ENCODE data around the gene HSPA12B. TPM values are rescaled to one million over a fixed set of nuclear protein-coding genes. Genes with fewer than 3 reads are reported as not detected.
"Not testable (repeated sequence)": the region's sequence is repeated elsewhere in the genome, so short reads cannot be mapped to it uniquely, and the experiment has no call there.

The HSPA12B gene
- total RNA-seq, 2 donors from 2014 or later: 1.1 to 1.4 TPM

DNA sequence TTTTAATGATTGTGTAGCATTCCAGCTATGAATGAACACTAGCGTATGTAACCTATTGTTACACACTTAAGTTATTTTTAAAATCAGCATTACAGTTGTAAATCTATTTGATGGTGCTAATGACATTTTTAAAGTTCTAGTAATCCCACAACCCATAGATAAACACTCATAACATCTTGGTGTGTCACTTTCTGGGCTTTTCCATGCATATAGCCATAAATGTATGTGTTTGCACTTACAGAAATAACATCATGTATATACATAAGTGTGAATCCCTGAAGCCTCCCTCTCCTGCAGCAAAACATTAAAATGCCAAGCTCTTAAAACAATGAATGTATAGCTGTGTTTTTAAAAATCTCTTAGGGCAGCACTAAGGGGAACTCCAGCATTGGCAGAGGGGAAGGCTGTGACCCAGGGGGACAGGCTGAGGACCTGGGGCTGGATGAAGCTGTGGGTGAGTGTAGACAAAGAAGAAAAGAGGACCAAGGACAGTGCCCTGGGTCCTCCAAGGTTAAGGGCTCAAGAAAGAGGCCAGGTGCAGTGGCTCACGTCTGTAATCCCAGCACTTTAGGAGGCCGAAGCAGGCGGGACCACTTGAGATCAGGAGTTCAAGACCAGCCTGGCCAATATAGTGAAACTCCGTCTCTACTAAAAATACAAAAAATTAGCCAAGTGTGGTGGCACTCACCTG is 55.0 kb downstream of the HSPA12B start:
- Mint-ChIP-seq H3K27me3 (ENCODE audit: insufficient read depth) (peaks cover 41% of the 10 kb centered on the region), H3K4me1 (no peaks in the 10 kb centered on the region), H3K36me3 (ENCODE audit: low read depth) (peaks cover 5% of the 10 kb centered on the region), H3K4me3 (peak overlapping the region; percentile 73), H3K27ac (no peak overlapping the region), H3K9me3 (no peaks in the 10 kb centered on the region)
- H3K9ac ChIP-seq (ENCODE audit: extremely low read depth, low read length, poor library complexity, severe bottlenecking): no peak overlapping the region
- H3K36me3 ChIP-seq (ENCODE audit: control insufficient read depth, insufficient read depth, low read length): peaks cover 11% of the 10 kb centered on the region
- peak overlapping the region; percentile 65 for H3K4me3 ChIP-seq (ENCODE audit: low read length)
- no peaks in the 10 kb centered on the region for H3K4me1 ChIP-seq (ENCODE audit: control insufficient read depth, insufficient read depth, low read length)
- H3K9me3 ChIP-seq (ENCODE audit: control insufficient read depth, low read length): no peaks in the 10 kb centered on the region
- no peak for DNase-seq
- 86% methylated on average over 5 of the region's 5 CpGs for WGBS, 2 experiments (ENCODE audit: insufficient coverage in 1 of 2, insufficient read length in 1 of 2)
- no peak overlapping the region for H3K27ac ChIP-seq (ENCODE audit: low read depth, low read length)
- peaks cover 10% of the 10 kb centered on the region for H3K27me3 ChIP-seq (ENCODE audit: control insufficient read depth, insufficient read depth, low read length, poor library complexity, severe bottlenecking)
- TF ChIP-seq CTCF (conservative IDR thresholded peaks at IDR 0.05): no peak

- no peaks in the 10 kb centered on the region for H3K4me1 ChIP-seq (ENCODE audit: control insufficient read depth, insufficient read depth, low read length)
- H3K9me3 ChIP-seq (ENCODE audit: control insufficient read depth, low read length): no peaks in the 10 kb centered on the region
- H3K4me1 Mint-ChIP-seq: no peaks in the 10 kb centered on the region
- H3K4me3 ChIP-seq (ENCODE audit: low read length): no peak overlapping the region
- H3K27me3 ChIP-seq (ENCODE audit: control insufficient read depth, insufficient read depth, low read length, poor library complexity, severe bottlenecking): peaks cover 10% of the 10 kb centered on the region
- H3K36me3 ChIP-seq (ENCODE audit: control insufficient read depth, insufficient read depth, low read length): peaks cover 11% of the 10 kb centered on the region
- no peaks in the 10 kb centered on the region for H3K9me3 Mint-ChIP-seq
- H3K27ac Mint-ChIP-seq: no peak overlapping the region
- H3K27ac ChIP-seq (ENCODE audit: low read depth, low read length): no peak overlapping the region
- 67 to 75% methylated on average over 4 of the region's 4 CpGs for WGBS, 2 experiments (ENCODE audit: insufficient coverage in 1 of 2, insufficient read length in 1 of 2)
- DNase-seq: no peak
- H3K36me3 Mint-ChIP-seq (ENCODE audit: low read depth): peaks cover 5% of the 10 kb centered on the region
- no peak overlapping the region for H3K9ac ChIP-seq (ENCODE audit: extremely low read depth, low read length, poor library complexity, severe bottlenecking)
- peaks cover 44% of the 10 kb centered on the region for H3K27me3 Mint-ChIP-seq (ENCODE audit: insufficient read depth)
- H3K4me3 Mint-ChIP-seq: no peak overlapping the region
- no peak for TF ChIP-seq CTCF (conservative IDR thresholded peaks at IDR 0.05)
These were observed 56.2 kb downstream of the HSPA12B start for GRCh38 chr20:3788685-3789155.

- H3K4me1 ChIP-seq (ENCODE audit: control insufficient read depth, insufficient read depth, low read length); H3K4me3 ChIP-seq (ENCODE audit: low read length); H3K27ac Mint-ChIP-seq; H3K4me3 Mint-ChIP-seq; H3K9me3 ChIP-seq (ENCODE audit: control insufficient read depth, low read length); H3K9ac ChIP-seq (ENCODE audit: extremely low read depth, low read length, poor library complexity, severe bottlenecking); DNase-seq; H3K36me3 Mint-ChIP-seq (ENCODE audit: low read depth); H3K9me3 Mint-ChIP-seq; H3K4me1 Mint-ChIP-seq; H3K27ac ChIP-seq (ENCODE audit: low read depth, low read length); H3K27me3 ChIP-seq (ENCODE audit: control insufficient read depth, insufficient read depth, low read length, poor library complexity, severe bottlenecking): not testable (repeated sequence)
- H3K36me3 ChIP-seq (ENCODE audit: control insufficient read depth, insufficient read depth, low read length): peaks cover 11% of the 10 kb centered on the region
- 82 to 87% methylated on average over 4 of the region's 4 CpGs for WGBS, 2 experiments (ENCODE audit: insufficient coverage in 1 of 2, insufficient read length in 1 of 2)
- H3K27me3 Mint-ChIP-seq (ENCODE audit: insufficient read depth): peaks cover 44% of the 10 kb centered on the region
These were observed 56.7 kb downstream of the HSPA12B start for GRCh38 chr20:3789201-3789600.

DNA sequence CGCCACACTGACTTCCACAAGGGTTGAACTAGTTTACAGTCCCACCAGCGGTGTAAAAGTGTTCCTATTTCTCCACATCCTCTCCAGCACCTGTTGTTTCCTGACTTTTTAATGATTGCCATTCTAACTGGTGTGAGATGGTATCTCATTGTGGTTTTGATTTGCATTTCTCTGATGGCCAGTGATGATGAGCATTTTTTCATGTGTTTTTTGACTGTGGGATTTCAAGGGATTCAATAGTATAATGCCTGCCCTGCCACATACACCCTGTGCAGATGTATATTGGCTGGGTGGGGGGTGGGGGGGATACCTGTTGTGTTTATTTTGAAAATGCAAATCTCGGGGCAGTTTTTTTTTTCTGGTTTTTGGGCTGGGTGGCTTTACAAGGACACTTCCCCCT is 61.7 kb downstream of the HSPA12B start:
- not testable (repeated sequence) for H3K36me3 Mint-ChIP-seq (ENCODE audit: low read depth)

More for the DNA sequence above, 61.7 kb downstream of the HSPA12B start:
- H3K9me3 Mint-ChIP-seq; H3K4me1 ChIP-seq (ENCODE audit: control insufficient read depth, insufficient read depth, low read length); H3K27ac ChIP-seq (ENCODE audit: low read depth, low read length); H3K27ac Mint-ChIP-seq; DNase-seq; H3K9ac ChIP-seq (ENCODE audit: extremely low read depth, low read length, poor library complexity, severe bottlenecking); H3K4me3 ChIP-seq (ENCODE audit: low read length); H3K4me1 Mint-ChIP-seq; H3K27me3 ChIP-seq (ENCODE audit: control insufficient read depth, insufficient read depth, low read length, poor library complexity, severe bottlenecking); H3K9me3 ChIP-seq (ENCODE audit: control insufficient read depth, low read length); H3K4me3 Mint-ChIP-seq; H3K36me3 ChIP-seq (ENCODE audit: control insufficient read depth, insufficient read depth, low read length): not testable (repeated sequence)
- 100% methylated on average over 1 of the region's 3 CpGs; no CpG with 5 or more reads in 1 of the 2 experiments for WGBS, 2 experiments (ENCODE audit: insufficient coverage in 1 of 2, insufficient read length in 1 of 2)
- H3K27me3 Mint-ChIP-seq (ENCODE audit: insufficient read depth): peaks cover 24% of the 10 kb centered on the region

Data from endodermal cell (in vitro differentiated cells).